GM12878 (cell line): ENCODE measurements around the gene SLC2A8. TPM values are rescaled to one million over a fixed set of nuclear protein-coding genes. Genes with fewer than 3 reads are reported as not detected.

ENCODE experiments used
- ATAC-seq: fragments of 200-7000 bp; cut with Tn5 transposase; 3 replicates; pipeline ENCODE4 v1.9.1; 2020; ENCODE audit warnings: mild to moderate bottlenecking, moderate library complexity
- BruUV-seq: library from RNA; stranded (reverse); fragments of 400-500 nt; replicated peaks from 2 replicates; lab custom pipeline; 2021; lab: Mats Ljungman, UMichigan
- CTCF ChIA-PET: fragments of 300-600 bp; sonication (Branson Sonifier 250); formaldehyde crosslinking; extraction: SDS; loops from one replicate; lab custom pipeline; 2021; ENCODE audit warnings: inconsistent platforms; lab: Yijun Ruan, JAX
- POLR2A ChIA-PET: fragments of 350-600 bp; formaldehyde crosslinking; extraction: SDS; loops from one replicate; lab custom pipeline; 2021; ENCODE audit warnings: inconsistent platforms; lab: Charles Lee
- RAD21 ChIA-PET: fragments of 300-600 bp; sonication (Branson Sonifier 250); formaldehyde crosslinking; loops from one replicate; lab custom pipeline; 2023; ENCODE audit warnings: antibody characterized with exemption; ENCODE audit not compliant: unreplicated experiment; lab: Charles Lee
- SMC1A ChIA-PET: fragments of 300-600 bp; sonication (Branson Sonifier 250); formaldehyde crosslinking; loops from one replicate; lab custom pipeline; 2023; ENCODE audit not compliant: unreplicated experiment, uncharacterized antibody; lab: Charles Lee
- DNase-seq: peaks from one replicate; pipeline ENCODE4 v3.0.0-alpha.2; 2011; ENCODE audit warnings: low read depth, low spot score
- FAIRE-seq: peaks from 3 replicates; lab custom pipeline; 2011; peaks lifted over from hg19 to GRCh38; lab: Jason Lieb, UNC
- H2AFZ ChIP-seq: 2 replicates; pipeline ENCODE4 v1.6.0; 2011; ENCODE audit warnings: low read depth, low read length, control low read depth; ENCODE audit not compliant: control insufficient read depth
- H3K27ac ChIP-seq: 2 replicates; pipeline ENCODE4 v1.5.1; 2011; ENCODE audit warnings: control low read depth; ENCODE audit not compliant: control insufficient read depth, insufficient read depth
- H3K27me3 ChIP-seq, 2 experiments: replicated peaks in 1 of 2; 2 replicates each; pipeline versions ENCODE4 v1.6.0 to v1.6.1; 2011; ENCODE audit warnings: low read length in 1 of 2; ENCODE audit not compliant: control insufficient read depth in 2 of 2, insufficient read depth in 2 of 2
- H3K36me3 ChIP-seq, 2 experiments: 2 replicates each; pipeline ENCODE4 v1.5.1; 2011; ENCODE audit warnings: low read length in 1 of 2; ENCODE audit not compliant: control insufficient read depth in 2 of 2, insufficient read depth in 2 of 2
- H3K4me1 ChIP-seq: 2 replicates; pipeline ENCODE4 v1.6.1; 2011; ENCODE audit warnings: mild to moderate bottlenecking, low read length, moderate library complexity, mixed read lengths; ENCODE audit not compliant: control insufficient read depth, insufficient read depth
- H3K4me2 ChIP-seq: 2 replicates; pipeline ENCODE4 v1.6.0; 2011; ENCODE audit warnings: control low read depth; ENCODE audit not compliant: control insufficient read depth, insufficient read depth
- H3K4me3 ChIP-seq: fragments of 200-600 bp; sonication (generic); 2 replicates; pipeline ENCODE4 v1.5.1; 2016
- H3K79me2 ChIP-seq: 2 replicates; pipeline ENCODE4 v1.6.0; 2011; ENCODE audit warnings: low read length; ENCODE audit not compliant: control insufficient read depth, insufficient read depth
- H3K9ac ChIP-seq: 2 replicates; pipeline ENCODE4 v1.8.0; 2011; ENCODE audit warnings: low read length, control low read depth, mixed read lengths; ENCODE audit not compliant: control insufficient read depth, insufficient read depth
- H3K9me3 ChIP-seq: replicated peaks from 3 replicates; pipeline ENCODE4 v1.5.1; 2011; ENCODE audit warnings: mild to moderate bottlenecking, low read length; ENCODE audit not compliant: control insufficient read depth, insufficient read depth
- H4K20me1 ChIP-seq: 2 replicates; pipeline ENCODE4 v1.6.0; 2011; ENCODE audit not compliant: control insufficient read depth, insufficient read depth
- FOXM1 ChIP-seq: IDR thresholded peaks from 2 replicates; pipeline ENCODE4 v1.6.1; 2012; ENCODE audit warnings: low read depth, mild to moderate bottlenecking, inconsistent platforms, low read length, moderate library complexity
- NRF1 ChIP-seq: conservative IDR thresholded peaks from 2 replicates; pipeline ENCODE4 v1.6.1; 2011; ENCODE audit warnings: mild to moderate bottlenecking, low read depth, low read length, improper control_type of control experiment
- SPI1 ChIP-seq: IDR thresholded peaks from 2 replicates; pipeline ENCODE4 v1.6.1; 2011; ENCODE audit warnings: low read depth, mild to moderate bottlenecking, low read length, moderate library complexity, borderline replicate concordance; ENCODE audit not compliant: insufficient read depth
- ZNF592 ChIP-seq: fragments of 450-650 bp; IDR thresholded peaks from 2 replicates; pipeline ENCODE4 v1.6.1; 2017; ENCODE audit warnings: mild to moderate bottlenecking, moderate library complexity
- WGBS: methylation state at CpG from one replicate; pipeline ENCODE4 v1.1.6; 2016; ENCODE audit warnings: low lambda C conversion rate; ENCODE audit not compliant: insufficient replicate concordance, insufficient coverage; ENCODE audit errors: missing lambda C conversion rate; 5-methylcytosine and 5-hydroxymethylcytosine counted together
- in situ Hi-C: fragments of 300-500 bp; cut with MboI; formaldehyde crosslinking; loops from 9 replicates; pipeline ENCODE4 v1.14.3; 2018; ENCODE audit warnings: mixed read lengths
- intact Hi-C: fragments of 100-400 bp; cut with micrococcal nuclease; formaldehyde crosslinking; loops from one replicate; pipeline ENCODE4 v1.14.2; 2022; ENCODE audit not compliant: unreplicated experiment
- polyA plus RNA-seq, 11 experiments: library from polyadenylated mRNA; depleted of rRNA in 4 of 11; unstranded in 6 of 11; stranded (reverse) in 5 of 11; fragments of >200 nt; fragmentation: Nextera tagmentation in 4 of 11; fragmentation: Illumina TruSeq in 1 of 11; extraction: Ambion mirVana in 4 of 11; extraction: Trizol in 1 of 11; gene quantifications; 1 replicate in 1 of 11; 2 replicates in 10 of 11; pipeline versions ENCODE4 v1.2.1 to v1.2.3, GENCODE V29; 2011 to 2016; ENCODE audit warnings: inconsistent platforms in 2 of 11, missing spikeins in 2 of 11, low read depth in 1 of 11
- total RNA-seq, 4 experiments: library from RNA; depleted of rRNA in 3 of 4; stranded (reverse); fragments of >200 nt in 3 of 4; fragmentation: Illumina TruSeq in 1 of 4; extraction: Trizol in 1 of 4; gene quantifications; 2 replicates each; pipeline versions ENCODE4 v1.2.1 to v1.2.3, GENCODE V29; 2013 to 2021
- TF ChIP-seq, protein P1 (sequence below): fragments of 450-650 bp; IDR thresholded peaks from 2 replicates; pipeline ENCODE4 v1.6.1; 2017; ENCODE audit warnings: antibody characterized with exemption, mild to moderate bottlenecking, moderate library complexity

The SLC2A8 gene
- total and polyA plus RNA-seq, 10 of the 15 experiments (the other 5 are each of a cell fraction or from before 2014, with no cell fraction given), result 0.31 to 22.7 (median 10.0) TPM

- Histone ChIP-seq H3K9ac (no peak overlapping the region), H3K4me3 (no peak overlapping the region), H3K9me3 (no peaks in the 10 kb centered on the region), H3K4me2 (no peak overlapping the region), H3K36me3 (no peaks in the 10 kb centered on the region), H3K27ac (peak overlapping the region; percentile 17; the same call in 1 of the 2 replicates), H3K4me1 (peaks cover 5% of the 10 kb centered on the region; the same call in 1 of the 2 replicates), H3K27me3 (no peaks in the 10 kb centered on the region), H3K79me2 (no peaks in the 10 kb centered on the region), H2AFZ (peak overlapping the region; percentile 59), H4K20me1 (no peaks in the 10 kb centered on the region)
- SMC1A ChIA-PET, result no interaction called here
- TF ChIP-seq, protein P1, sequence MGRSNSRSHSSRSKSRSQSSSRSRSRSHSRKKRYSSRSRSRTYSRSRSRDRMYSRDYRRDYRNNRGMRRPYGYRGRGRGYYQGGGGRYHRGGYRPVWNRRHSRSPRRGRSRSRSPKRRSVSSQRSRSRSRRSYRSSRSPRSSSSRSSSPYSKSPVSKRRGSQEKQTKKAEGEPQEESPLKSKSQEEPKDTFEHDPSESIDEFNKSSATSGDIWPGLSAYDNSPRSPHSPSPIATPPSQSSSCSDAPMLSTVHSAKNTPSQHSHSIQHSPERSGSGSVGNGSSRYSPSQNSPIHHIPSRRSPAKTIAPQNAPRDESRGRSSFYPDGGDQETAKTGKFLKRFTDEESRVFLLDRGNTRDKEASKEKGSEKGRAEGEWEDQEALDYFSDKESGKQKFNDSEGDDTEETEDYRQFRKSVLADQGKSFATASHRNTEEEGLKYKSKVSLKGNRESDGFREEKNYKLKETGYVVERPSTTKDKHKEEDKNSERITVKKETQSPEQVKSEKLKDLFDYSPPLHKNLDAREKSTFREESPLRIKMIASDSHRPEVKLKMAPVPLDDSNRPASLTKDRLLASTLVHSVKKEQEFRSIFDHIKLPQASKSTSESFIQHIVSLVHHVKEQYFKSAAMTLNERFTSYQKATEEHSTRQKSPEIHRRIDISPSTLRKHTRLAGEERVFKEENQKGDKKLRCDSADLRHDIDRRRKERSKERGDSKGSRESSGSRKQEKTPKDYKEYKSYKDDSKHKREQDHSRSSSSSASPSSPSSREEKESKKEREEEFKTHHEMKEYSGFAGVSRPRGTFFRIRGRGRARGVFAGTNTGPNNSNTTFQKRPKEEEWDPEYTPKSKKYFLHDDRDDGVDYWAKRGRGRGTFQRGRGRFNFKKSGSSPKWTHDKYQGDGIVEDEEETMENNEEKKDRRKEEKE, result no peak
- TF ChIP-seq NRF1 (no peak), ZNF592 (no peak), SPI1 (peak; percentile 43; the same call in 1 of the 2 replicates), FOXM1 (no peak)
- ATAC-seq (peak; percentile 81), DNase-seq (peak; percentile 15), FAIRE-seq (no peak)
- RAD21 ChIA-PET, result no interaction called here
- 26% methylated on average over 3 of the region's 3 CpGs for WGBS
- in situ Hi-C loops, result no loop called here
- intact Hi-C loops, result no loop called here
- CTCF ChIA-PET, result no interaction called here
- no TSS peak for BruUV-seq
- POLR2A ChIA-PET, result no interaction called here
These were observed 35.4 kb upstream of the SLC2A8 start for GRCh38 chr9:127361561-127361960.
